Uterus (tissue), 4 donors: ENCODE measurements around the gene PPP1R14D. TPM values are rescaled to one million over a fixed set of nuclear protein-coding genes. Genes with fewer than 3 reads are reported as not detected.

Experiments
- DNase-seq, 2 donors: peaks; one replicate each; pipeline ENCODE4 v3.0.0-alpha.2; 2019 to 2020
- H3K27ac ChIP-seq, 2 donors: fragments of 200-600 bp; sonication (generic); 1 replicate in 1 of 2; 2 replicates in 1 of 2; pipeline ENCODE4 v1.5.1; 2016 to 2018
- H3K27me3 ChIP-seq, 2 donors: fragments of 200-600 bp; sonication (generic); one replicate each; pipeline ENCODE4 v1.5.1; 2018 to 2019; ENCODE audit warnings: control low read depth in 1 of 2
- H3K36me3 ChIP-seq, 2 donors: fragments of 200-600 bp; sonication (generic); one replicate each; pipeline ENCODE4 v1.5.1; 2019; ENCODE audit warnings: control low read depth in 1 of 2
- H3K4me1 ChIP-seq, 2 donors: fragments of 200-600 bp; sonication (generic); one replicate each; pipeline ENCODE4 v1.5.1; 2018 to 2019; ENCODE audit warnings: control low read depth in 1 of 2
- H3K4me3 ChIP-seq, 2 donors: fragments of 200-600 bp; sonication (generic); 1 replicate in 1 of 2; 2 replicates in 1 of 2; pipeline ENCODE4 v1.5.1; 2018 to 2019; ENCODE audit warnings: mild to moderate bottlenecking in 1 of 2
- H3K9me3 ChIP-seq, 2 donors: fragments of 200-600 bp; sonication (generic); one replicate each; pipeline ENCODE4 v1.5.1; 2019; ENCODE audit warnings: control low read depth in 1 of 2
- POLR2A ChIP-seq, 2 donors: fragments of 450-650 bp; IDR thresholded peaks; one replicate each; pipeline ENCODE4 v1.6.1; 2016; ENCODE audit warnings: antibody characterized with exemption in 2 of 2, mild to moderate bottlenecking in 1 of 2, moderate library complexity in 1 of 2
- intact Hi-C: fragments of 100-400 bp; cut with DNase I; formaldehyde crosslinking; loops from one replicate; pipeline ENCODE4 v1.15.1; 2023; ENCODE audit warnings: low total_unique reads
- total RNA-seq, 4 donors: library from RNA; depleted of rRNA in 3 of 4; stranded (reverse); fragments of >200 nt in 3 of 4; gene quantifications; one replicate each; pipeline versions ENCODE4 v1.1.0 to v1.2.4, GENCODE V29; 2014 to 2023
- TF ChIP-seq, protein P1 (sequence below), 4 experiments: fragments of 200-600 bp in 2 of 4; fragments of 450-650 bp in 2 of 4; sonication (generic) in 2 of 4; IDR thresholded peaks; one replicate each; pipeline ENCODE4 v1.5.1; 2016 to 2019; ENCODE audit warnings: antibody characterized with exemption in 4 of 4, mild to moderate bottlenecking in 2 of 4, moderate library complexity in 1 of 4
- donor health status: DM: yes; HTN: yes; CAD: no.

Gene PPP1R14D
- total RNA-seq, 4 donors from 2014 or later: not detected

DNA sequence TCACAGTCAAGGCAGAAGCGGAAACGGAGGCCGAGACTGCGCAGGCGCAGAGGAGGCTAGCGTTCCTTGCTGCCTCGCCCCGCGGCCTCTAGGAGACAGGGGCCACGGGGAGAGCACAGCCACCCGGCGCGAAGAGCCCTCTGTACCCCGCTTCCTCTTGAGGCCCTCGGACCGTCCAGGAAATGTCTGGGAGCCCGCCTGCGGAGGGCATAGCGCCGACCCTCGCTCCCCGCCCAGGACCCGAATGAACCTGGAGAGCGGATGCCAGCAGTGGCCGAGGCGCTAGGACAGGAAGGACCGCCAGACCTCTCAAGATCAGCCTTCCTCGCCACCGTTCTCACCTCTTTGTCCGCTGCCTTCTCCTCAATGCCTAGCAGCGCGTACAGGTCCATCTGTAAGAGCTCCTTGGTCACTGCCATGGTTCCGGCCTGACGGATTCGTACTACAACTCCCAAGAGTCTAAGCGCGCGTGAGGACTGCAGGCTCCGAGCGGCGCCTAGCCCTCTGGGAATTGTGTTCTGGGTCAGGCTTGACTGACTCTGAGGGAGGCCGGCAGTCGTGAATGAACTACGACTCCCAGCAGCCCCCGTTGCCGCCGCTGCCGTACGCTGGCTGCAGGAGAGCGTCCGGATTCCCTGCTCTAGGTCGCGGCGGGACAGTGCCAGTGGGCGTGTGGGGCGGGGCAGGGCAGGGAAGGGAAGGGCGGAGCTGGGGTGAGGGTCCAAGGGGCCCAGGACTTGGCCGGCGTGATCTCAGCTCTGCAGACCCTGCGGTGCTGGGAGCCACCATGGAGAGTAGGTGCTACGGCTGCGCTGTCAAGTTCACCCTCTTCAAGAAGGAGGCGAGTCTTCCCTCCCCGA is 21.2 kb downstream of the PPP1R14D start, which contains the start of the genes DNAJC17 and ZFYVE19:
DNAJC17 (minus strand) TSS at position 446 of the 860 bp plus-strand sequence; CDS start at position 419, 27 bp downstream.
ZFYVE19 (plus strand) TSS at position 62 of the 860 bp plus-strand sequence; CDS start at position 563, 501 bp downstream.
- peak; percentile 95 to 96 for DNase-seq
- peak; percentile 34 to 42 for TF ChIP-seq POLR2A (IDR thresholded peaks at IDR 0.05)
- TF ChIP-seq, protein P1, sequence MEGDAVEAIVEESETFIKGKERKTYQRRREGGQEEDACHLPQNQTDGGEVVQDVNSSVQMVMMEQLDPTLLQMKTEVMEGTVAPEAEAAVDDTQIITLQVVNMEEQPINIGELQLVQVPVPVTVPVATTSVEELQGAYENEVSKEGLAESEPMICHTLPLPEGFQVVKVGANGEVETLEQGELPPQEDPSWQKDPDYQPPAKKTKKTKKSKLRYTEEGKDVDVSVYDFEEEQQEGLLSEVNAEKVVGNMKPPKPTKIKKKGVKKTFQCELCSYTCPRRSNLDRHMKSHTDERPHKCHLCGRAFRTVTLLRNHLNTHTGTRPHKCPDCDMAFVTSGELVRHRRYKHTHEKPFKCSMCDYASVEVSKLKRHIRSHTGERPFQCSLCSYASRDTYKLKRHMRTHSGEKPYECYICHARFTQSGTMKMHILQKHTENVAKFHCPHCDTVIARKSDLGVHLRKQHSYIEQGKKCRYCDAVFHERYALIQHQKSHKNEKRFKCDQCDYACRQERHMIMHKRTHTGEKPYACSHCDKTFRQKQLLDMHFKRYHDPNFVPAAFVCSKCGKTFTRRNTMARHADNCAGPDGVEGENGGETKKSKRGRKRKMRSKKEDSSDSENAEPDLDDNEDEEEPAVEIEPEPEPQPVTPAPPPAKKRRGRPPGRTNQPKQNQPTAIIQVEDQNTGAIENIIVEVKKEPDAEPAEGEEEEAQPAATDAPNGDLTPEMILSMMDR (IDR thresholded peaks at IDR 0.05): peak in 2 of 4 experiments; percentile 18 to 39
- H3K4me3 ChIP-seq: peak within 1 kb of the TSS; percentile 79 to 99
- H3K27me3 ChIP-seq: no peaks in the 10 kb centered on the region
- intact Hi-C loops: no loop called here
- H3K9me3 ChIP-seq: no peaks in the 10 kb centered on the region
- peak within 1 kb of the TSS; percentile 93 to 94 for H3K27ac ChIP-seq
- no peaks in the 10 kb centered on the region for H3K36me3 ChIP-seq
- H3K4me1 ChIP-seq: peaks cover 0 to 11% of the 10 kb centered on the region in 2 donors

DNA sequence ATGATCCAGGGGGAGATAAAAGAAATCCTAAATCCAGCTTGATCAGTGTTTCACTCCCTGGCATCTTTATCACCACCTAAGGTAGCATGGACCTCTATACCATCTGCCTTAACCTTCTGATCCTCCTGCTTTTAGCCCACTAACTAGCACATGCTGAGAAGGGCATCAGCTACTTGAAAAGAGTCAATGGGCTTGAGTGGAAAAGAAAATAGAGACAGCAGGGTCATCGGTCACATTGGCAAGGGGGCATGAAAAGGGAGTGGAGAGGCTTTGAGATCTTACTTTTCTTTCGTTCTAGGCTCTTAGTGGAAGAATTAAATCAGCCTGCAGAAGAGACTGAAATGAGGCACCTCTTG is 21.9 kb downstream of the PPP1R14D start:
- no peaks in the 10 kb centered on the region for H3K27me3 ChIP-seq
- no peaks in the 10 kb centered on the region for H3K36me3 ChIP-seq
- no peaks in the 10 kb centered on the region for H3K9me3 ChIP-seq
- DNase-seq: no peak
- intact Hi-C loops: no loop called here
- TF ChIP-seq POLR2A (IDR thresholded peaks at IDR 0.05): no peak
- TF ChIP-seq, protein P1 (IDR thresholded peaks at IDR 0.05): no peak
- H3K4me1 ChIP-seq: peaks cover 0 to 11% of the 10 kb centered on the region in 2 donors
- peak overlapping the region; percentile 93 to 94 for H3K27ac ChIP-seq
- H3K4me3 ChIP-seq: peak overlapping the region; percentile 79 to 99

DNA sequence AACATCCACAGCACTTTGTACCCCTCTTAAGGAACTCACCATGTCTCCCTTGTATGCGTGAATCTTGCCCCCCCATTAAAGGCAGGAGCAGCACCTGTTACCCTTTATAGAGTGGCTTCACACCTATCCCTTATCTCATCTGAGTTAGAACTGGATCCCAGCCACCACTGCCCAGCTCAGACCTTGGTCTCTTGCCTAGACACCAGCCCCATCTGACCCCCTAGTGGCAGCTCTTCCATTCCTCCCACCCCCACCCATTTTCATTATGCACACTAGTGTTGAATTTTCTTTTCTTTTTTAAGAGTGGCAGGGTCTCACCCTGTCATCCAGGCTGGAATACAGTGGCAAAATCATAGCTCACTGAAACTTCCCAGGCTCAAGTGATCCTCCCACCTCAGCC is 24.8 kb downstream of the PPP1R14D start:
- H3K4me3 ChIP-seq: no peak overlapping the region
- TF ChIP-seq, protein P1 (IDR thresholded peaks at IDR 0.05): no peak
- TF ChIP-seq POLR2A (IDR thresholded peaks at IDR 0.05): no peak
- no peaks in the 10 kb centered on the region for H3K36me3 ChIP-seq
- intact Hi-C loops: no loop called here
- no peaks in the 10 kb centered on the region for H3K9me3 ChIP-seq
- no peak overlapping the region for H3K27ac ChIP-seq
- no peaks in the 10 kb centered on the region for H3K27me3 ChIP-seq
- H3K4me1 ChIP-seq: peaks cover 0 to 11% of the 10 kb centered on the region in 2 donors
- no peak for DNase-seq

DNA sequence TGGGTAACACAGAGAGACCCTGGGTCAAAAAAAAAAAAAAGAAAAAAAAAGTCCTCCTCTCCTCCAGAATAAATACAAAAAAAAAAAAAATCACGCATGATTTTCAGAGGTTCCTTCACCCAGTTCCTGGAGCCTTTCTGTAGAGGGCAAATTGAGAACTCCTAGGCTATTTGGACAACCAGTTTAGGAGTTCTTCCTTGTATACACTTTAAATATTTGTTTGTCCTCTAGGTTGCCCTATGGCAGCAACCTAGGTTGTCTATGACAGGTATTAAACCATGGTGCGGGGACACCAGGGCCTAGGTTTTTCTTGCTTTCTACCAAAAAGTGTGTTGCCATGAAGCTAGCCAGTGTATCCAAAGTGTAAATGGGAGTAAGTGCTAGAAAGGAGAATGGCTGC is 25.4 kb downstream of the PPP1R14D start:
- H3K36me3 ChIP-seq: no peaks in the 10 kb centered on the region
- no peak overlapping the region for H3K4me3 ChIP-seq
- no peaks in the 10 kb centered on the region for H3K27me3 ChIP-seq
- H3K9me3 ChIP-seq: no peaks in the 10 kb centered on the region
- TF ChIP-seq, protein P1 (IDR thresholded peaks at IDR 0.05): no peak
- TF ChIP-seq POLR2A (IDR thresholded peaks at IDR 0.05): no peak
- peaks cover 0 to 7% of the 10 kb centered on the region in 2 donors for H3K4me1 ChIP-seq
- no peak overlapping the region for H3K27ac ChIP-seq
- DNase-seq: no peak
- intact Hi-C loops: no loop called here

DNA sequence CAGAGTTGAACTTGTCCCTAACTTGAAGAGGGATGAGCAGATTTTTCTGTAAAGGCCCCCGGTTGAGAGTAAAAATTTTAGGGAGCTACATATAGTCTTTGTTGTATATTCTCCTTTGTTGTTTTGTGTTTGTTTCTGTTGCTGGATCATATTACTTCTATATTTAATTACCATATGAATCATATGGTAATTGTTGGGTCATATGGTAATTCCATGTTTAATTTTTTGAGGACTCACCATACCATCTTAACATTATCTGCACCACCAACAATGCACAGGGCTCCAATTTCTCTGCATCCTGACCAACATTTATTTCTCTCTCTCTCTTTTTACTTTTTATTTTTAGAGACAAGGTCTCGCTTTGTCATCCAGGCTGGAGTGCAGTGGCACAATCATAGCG is 29.0 kb downstream of the PPP1R14D start:
- no peaks in the 10 kb centered on the region for H3K4me1 ChIP-seq
- no peak overlapping the region for H3K27ac ChIP-seq
- H3K36me3 ChIP-seq: no peaks in the 10 kb centered on the region
- no peaks in the 10 kb centered on the region for H3K27me3 ChIP-seq
- H3K9me3 ChIP-seq: no peaks in the 10 kb centered on the region
- no peak overlapping the region for H3K4me3 ChIP-seq
- intact Hi-C loops: no loop called here
- DNase-seq: no peak
- TF ChIP-seq POLR2A (IDR thresholded peaks at IDR 0.05): no peak
- TF ChIP-seq, protein P1 (IDR thresholded peaks at IDR 0.05): no peak
